HepG2 (cell line): ENCODE measurements around the gene SCIN. TPM values are rescaled to one million over a fixed set of nuclear protein-coding genes. Genes with fewer than 3 reads are reported as not detected.

ENCODE experiments used
- ATAC-seq: fragments of 200-7000 bp; cut with Tn5 transposase; 3 replicates; pipeline ENCODE4 v1.9.1; 2020; ENCODE audit warnings: mild to moderate bottlenecking, moderate library complexity
- BruUV-seq: library from RNA; stranded (reverse); fragments of 400-500 nt; replicated peaks from 2 replicates; lab custom pipeline; 2021; lab: Mats Ljungman, UMichigan
- CTCF ChIA-PET: fragments of 300-600 bp; formaldehyde crosslinking; extraction: SDS; loops from one replicate; lab custom pipeline; 2021; ENCODE audit warnings: low total read pairs, inconsistent platforms, low intra/inter-chr PET ratio; lab: Yijun Ruan, JAX
- POLR2A ChIA-PET: fragments of 350-600 bp; sonication (Branson Sonifier 250); formaldehyde crosslinking; loops from one replicate; lab custom pipeline; 2020; ENCODE audit warnings: antibody characterized with exemption, inconsistent platforms; lab: Yijun Ruan, JAX
- DNase-seq: peaks from one replicate; pipeline ENCODE4 v3.0.0-alpha.2; 2015; ENCODE audit warnings: low spot score
- FAIRE-seq: peaks from 3 replicates; lab custom pipeline; 2011; peaks lifted over from hg19 to GRCh38; lab: Jason Lieb, UNC
- H2AFZ ChIP-seq: one replicate; pipeline ENCODE4 v1.6.1; 2011; ENCODE audit warnings: low read length, inconsistent platforms
- H3K27ac ChIP-seq: fragments of 300-600 bp; 3 replicates; pipeline ENCODE4 v1.8.0; 2011; ENCODE audit warnings: mixed run types, mild to moderate bottlenecking, mixed read lengths, low read length, inconsistent platforms; ENCODE audit not compliant: insufficient read depth; ENCODE audit errors: extremely low read length
- H3K27me3 ChIP-seq, 2 experiments: fragments of 200-600 bp in 1 of 2; 2 replicates in 1 of 2; 3 replicates in 1 of 2; pipeline versions ENCODE4 v1.6.0 to v1.8.0; 2011; ENCODE audit warnings: low read length in 2 of 2, mild to moderate bottlenecking in 2 of 2, moderate library complexity in 2 of 2, inconsistent platforms in 1 of 2; ENCODE audit not compliant: insufficient read depth in 2 of 2, control insufficient read depth in 1 of 2
- H3K36me3 ChIP-seq, 2 experiments: fragments of 200-600 bp in 1 of 2; replicated peaks in 1 of 2; 2 replicates in 1 of 2; 3 replicates in 1 of 2; pipeline versions ENCODE4 v1.5.1 to v1.8.0; 2011; ENCODE audit warnings: low read length in 2 of 2, inconsistent platforms in 1 of 2; ENCODE audit not compliant: insufficient read depth in 2 of 2, control insufficient read depth in 1 of 2
- H3K4me1 ChIP-seq: 2 replicates; pipeline ENCODE4 v1.5.1; 2012; ENCODE audit warnings: low read length, inconsistent platforms; ENCODE audit not compliant: insufficient read depth
- H3K4me2 ChIP-seq: 2 replicates; pipeline ENCODE4 v1.6.0; 2011; ENCODE audit warnings: low read depth, low read length, inconsistent platforms
- H3K4me3 ChIP-seq, 3 experiments: fragments of 200-600 bp in 1 of 3; sonication (generic), shearing (Covaris generic) in 1 of 3; replicated peaks in 1 of 3; 2 replicates each; pipeline ENCODE4 v1.5.1; 2011 to 2016; ENCODE audit warnings: low read length in 3 of 3, inconsistent platforms in 2 of 3, low read depth in 2 of 3, mild to moderate bottlenecking in 2 of 3, control low read depth in 1 of 3, mixed read lengths in 1 of 3; ENCODE audit not compliant: insufficient read depth in 1 of 3
- H3K79me2 ChIP-seq: one replicate; pipeline ENCODE4 v1.6.1; 2011; ENCODE audit warnings: low read length, inconsistent platforms; ENCODE audit not compliant: insufficient read depth
- H3K9ac ChIP-seq: 2 replicates; pipeline ENCODE4 v1.6.0; 2011; ENCODE audit warnings: mild to moderate bottlenecking, low read depth, low read length, inconsistent platforms; ENCODE audit not compliant: insufficient read depth
- H3K9me3 ChIP-seq: 2 replicates; pipeline ENCODE4 v1.5.1; 2012; ENCODE audit warnings: mild to moderate bottlenecking, low read length
- H4K20me1 ChIP-seq: 2 replicates; pipeline ENCODE4 v1.6.0; 2011; ENCODE audit warnings: inconsistent platforms, mild to moderate bottlenecking, low read length, moderate library complexity; ENCODE audit not compliant: insufficient read depth
- CREB1 ChIP-seq, 2 experiments: fragments of 450-650 bp in 1 of 2; IDR thresholded peaks; 2 replicates each; pipeline ENCODE4 v1.6.1; 2016 to 2017; ENCODE audit warnings: control low read depth in 1 of 2, mild to moderate bottlenecking in 1 of 2, missing compliant biosample characterization in 1 of 2, missing genetic modification characterization in 1 of 2
- FOXP1 ChIP-seq, 2 experiments: fragments of 450-650 bp in 1 of 2; IDR thresholded peaks; 2 replicates each; pipeline ENCODE4 v1.6.1; 2017 to 2018; ENCODE audit warnings: antibody characterized with exemption in 1 of 2
- HNF1B ChIP-seq: sonication (generic); formaldehyde crosslinking; IDR thresholded peaks from 2 replicates; pipeline ENCODE4 v1.5.1; 2020; ENCODE audit warnings: mild to moderate bottlenecking, moderate library complexity, missing genetic modification reagents
- MAFK ChIP-seq, 2 experiments: IDR thresholded peaks in 1 of 2; conservative IDR thresholded peaks in 1 of 2; 2 replicates each; pipeline ENCODE4 v1.6.1; 2011; ENCODE audit warnings: improper control_type of control experiment in 2 of 2, low read length in 2 of 2
- PHF20 ChIP-seq: sonication (generic); formaldehyde crosslinking; IDR thresholded peaks from 2 replicates; pipeline ENCODE4 v1.5.0; 2020; ENCODE audit warnings: mild to moderate bottlenecking, missing genetic modification reagents
- RARA ChIP-seq: IDR thresholded peaks from 2 replicates; pipeline ENCODE4 v1.6.1; 2016; ENCODE audit warnings: missing genetic modification reagents, missing compliant biosample characterization
- SOX5 ChIP-seq: IDR thresholded peaks from 2 replicates; pipeline ENCODE4 v1.6.1; 2016; ENCODE audit warnings: borderline replicate concordance
- TAF1 ChIP-seq: sonication (generic); formaldehyde crosslinking; IDR thresholded peaks from 2 replicates; pipeline ENCODE4 v1.4.0; 2020; ENCODE audit warnings: missing genetic modification reagents
- THRA ChIP-seq: sonication (generic); formaldehyde crosslinking; IDR thresholded peaks from 2 replicates; pipeline ENCODE4 v1.4.0; 2020; ENCODE audit warnings: missing genetic modification reagents, borderline replicate concordance
- ZNF101 ChIP-seq: sonication (generic); formaldehyde crosslinking; IDR thresholded peaks from 2 replicates; pipeline ENCODE4 v1.4.0; 2020; ENCODE audit warnings: mild to moderate bottlenecking, low read depth, missing genetic modification reagents, borderline replicate concordance
- ZNF282 ChIP-seq: fragments of 450-650 bp; IDR thresholded peaks from 2 replicates; pipeline ENCODE4 v1.6.1; 2018; ENCODE audit not compliant: partially characterized antibody
- ZNF33B ChIP-seq: sonication (generic); formaldehyde crosslinking; IDR thresholded peaks from 2 replicates; pipeline ENCODE4 v1.5.1; 2020; ENCODE audit warnings: mild to moderate bottlenecking, missing genetic modification reagents
- ZNF574 ChIP-seq: sonication (generic); formaldehyde crosslinking; IDR thresholded peaks from 2 replicates; pipeline ENCODE4 v1.4.0; 2020; ENCODE audit warnings: missing genetic modification reagents
- ZNF580 ChIP-seq: IDR thresholded peaks from 2 replicates; pipeline ENCODE4 v1.6.1; 2016; ENCODE audit warnings: low read depth, borderline replicate concordance
- ZNF790 ChIP-seq: sonication (generic); formaldehyde crosslinking; IDR thresholded peaks from 2 replicates; pipeline ENCODE4 v1.8.0; 2022; ENCODE audit warnings: missing genetic modification reagents, mild to moderate bottlenecking, borderline replicate concordance
- WGBS: methylation state at CpG from one replicate; pipeline ENCODE4 v1.1.6; 2017; ENCODE audit warnings: low lambda C conversion rate; 5-methylcytosine and 5-hydroxymethylcytosine counted together
- in situ Hi-C: cut with HindIII; loops from 2 replicates; pipeline ENCODE4 v1.10.0; 2017; ENCODE audit warnings: low pct_unique_long_range_greater_than_20kb; ENCODE audit not compliant: extremely low pct_ligation_motif_present
- intact Hi-C: fragments of 100-400 bp; cut with micrococcal nuclease; formaldehyde crosslinking; loops from one replicate; pipeline ENCODE4 v1.10.0; 2022; ENCODE audit not compliant: unreplicated experiment
- polyA plus RNA-seq, 8 experiments: library from polyadenylated mRNA; depleted of rRNA in 3 of 8; stranded (reverse) in 7 of 8; unstranded in 1 of 8; fragments of >200 nt; fragmentation: Illumina TruSeq in 4 of 8; extraction: Trizol in 4 of 8; gene quantifications; 2 replicates each; pipeline versions ENCODE4 v1.2.1 to v1.2.3, GENCODE V29; 2011 to 2016; ENCODE audit warnings: low read depth in 4 of 8, missing spikeins in 1 of 8, mixed read lengths in 1 of 8; ENCODE audit not compliant: insufficient read depth in 1 of 8
- total RNA-seq, 5 experiments: library from RNA; depleted of rRNA; stranded (reverse); fragments of >200 nt; fragmentation: Illumina TruSeq; extraction: Trizol; gene quantifications; 2 replicates each; pipeline ENCODE4 v1.2.3, GENCODE V29; 2016; ENCODE audit warnings: low read depth in 1 of 5
- TF ChIP-seq, protein P1 (sequence below): sonication (generic); formaldehyde crosslinking; IDR thresholded peaks from 2 replicates; pipeline ENCODE4 v1.4.0; 2020; ENCODE audit warnings: missing genetic modification reagents

SCIN gene
- total and polyA plus RNA-seq, 2 of the 13 experiments (the other 11 are each of a cell fraction or from before 2014, with no cell fraction given) = not detected

GRCh38 chr7:12540850-12541249, 29.7 kb upstream of the SCIN start:
- intact Hi-C loops = no loop called here
- POLR2A ChIA-PET = no interaction called here
- no peak overlapping the region for H3K9ac ChIP-seq

More at GRCh38 chr7:12540850-12541249, 29.7 kb upstream of the SCIN start:
- DNase-seq (no peak), FAIRE-seq (no peak), ATAC-seq (no peak)
- Histone ChIP-seq H3K4me2 (no peak overlapping the region), H3K4me3 (no peak overlapping the region), H3K79me2 (no peaks in the 10 kb centered on the region), H3K36me3 (no peaks in the 10 kb centered on the region), H3K9me3 (no peaks in the 10 kb centered on the region), H2AFZ (no peak overlapping the region), H4K20me1 (no peaks in the 10 kb centered on the region), H3K27ac (no peak overlapping the region), H3K27me3 (no peaks in the 10 kb centered on the region), H3K4me1 (no peaks in the 10 kb centered on the region)
- no peak for TF ChIP-seq FOXP1 (IDR thresholded peaks at IDR 0.05)
- TF ChIP-seq FOXP1 (CRISPR knock-in tag; IDR thresholded peaks at IDR 0.05) = no peak
- TF ChIP-seq ZNF574 (CRISPR knock-in tag) = no peak
- no peak for TF ChIP-seq ZNF790 (CRISPR knock-in tag)
- TF ChIP-seq ZNF101 (CRISPR knock-in tag) = no peak
- no peak for TF ChIP-seq MAFK (conservative IDR thresholded peaks at IDR 0.05 in 1 of 2, IDR thresholded peaks at IDR 0.05 in 1 of 2; ENCODE audit: low read length in 2 of 2)
- no peak for TF ChIP-seq PHF20 (CRISPR knock-in tag)
- no peak for TF ChIP-seq TAF1 (CRISPR knock-in tag)
- TF ChIP-seq ZNF33B (CRISPR knock-in tag) = no peak
- TF ChIP-seq HNF1B = no peak
- no peak for TF ChIP-seq THRA (CRISPR knock-in tag)
- TF ChIP-seq ZNF282 = no peak
- TF ChIP-seq SOX5 = no peak
- TF ChIP-seq, protein P1, sequence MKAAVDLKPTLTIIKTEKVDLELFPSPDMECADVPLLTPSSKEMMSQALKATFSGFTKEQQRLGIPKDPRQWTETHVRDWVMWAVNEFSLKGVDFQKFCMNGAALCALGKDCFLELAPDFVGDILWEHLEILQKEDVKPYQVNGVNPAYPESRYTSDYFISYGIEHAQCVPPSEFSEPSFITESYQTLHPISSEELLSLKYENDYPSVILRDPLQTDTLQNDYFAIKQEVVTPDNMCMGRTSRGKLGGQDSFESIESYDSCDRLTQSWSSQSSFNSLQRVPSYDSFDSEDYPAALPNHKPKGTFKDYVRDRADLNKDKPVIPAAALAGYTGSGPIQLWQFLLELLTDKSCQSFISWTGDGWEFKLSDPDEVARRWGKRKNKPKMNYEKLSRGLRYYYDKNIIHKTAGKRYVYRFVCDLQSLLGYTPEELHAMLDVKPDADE = no peak
- TF ChIP-seq CREB1 (IDR thresholded peaks at IDR 0.05) = no peak
- no peak for TF ChIP-seq CREB1 (CRISPR knock-in tag; IDR thresholded peaks at IDR 0.05)
- TF ChIP-seq ZNF580 (CRISPR knock-in tag) = no peak
- no peak for TF ChIP-seq RARA (CRISPR knock-in tag)
- BruUV-seq = no TSS peak
- WGBS = 0% methylated on average over 1 of the region's 1 CpG
- CTCF ChIA-PET = no interaction called here
- in situ Hi-C loops = no loop called here
